ENCODE measurements around the gene TUT7.
"Not testable (repeated sequence)": the region's sequence is repeated elsewhere in the genome, so short reads cannot be mapped to it uniquely, and the experiment has no call there.

Gene TUT7

GRCh38 chr9:86354011-86354817, at the start of gene TUT7:
Gene TUT7 (minus strand): TSS chr9:86354410. CDS start chr9:86353199, 1,211 bp downstream.
- DNase-seq (ENCODE audit: low read depth in 2 of 2): peak; percentile 95

- no peak for DNase-seq (ENCODE audit: low read depth in 2 of 2)
These were observed 48.4 kb upstream of the TUT7 start for GRCh38 chr9:86402591-86402990.

GRCh38 chr9:86396412-86396811, 42.2 kb upstream of the TUT7 start:
- no peak for DNase-seq (ENCODE audit: low read depth in 2 of 2)

GRCh38 chr9:86390184-86390583, 36.0 kb upstream of the TUT7 start:
- not testable (repeated sequence) for DNase-seq (ENCODE audit: low read depth in 2 of 2)

- no peak for DNase-seq (ENCODE audit: low read depth in 2 of 2)
These were observed 35.4 kb upstream of the TUT7 start for GRCh38 chr9:86389628-86390027.

GRCh38 chr9:86387376-86387775, 33.2 kb upstream of the TUT7 start:
- DNase-seq (ENCODE audit: low read depth in 2 of 2): no peak

GRCh38 chr9:86383000-86383399, 28.8 kb upstream of the TUT7 start:
- DNase-seq (ENCODE audit: low read depth in 2 of 2): not testable (repeated sequence)

- no peak for DNase-seq (ENCODE audit: low read depth in 2 of 2)
These were observed 21.8 kb upstream of the TUT7 start for GRCh38 chr9:86376016-86376415.

- no peak for DNase-seq (ENCODE audit: low read depth in 2 of 2)
These were observed 15.6 kb upstream of the TUT7 start for GRCh38 chr9:86369810-86370209.

GRCh38 chr9:86368871-86369521, 14.8 kb upstream of the TUT7 start:
- DNase-seq (ENCODE audit: low read depth in 2 of 2): no peak

GRCh38 chr9:86361176-86361575, 7.0 kb upstream of the TUT7 start:
- no peak for DNase-seq (ENCODE audit: low read depth in 2 of 2)

GRCh38 chr9:86359151-86359879, 5.1 kb upstream of the TUT7 start:
- no peak for DNase-seq (ENCODE audit: low read depth in 2 of 2)

- DNase-seq (ENCODE audit: low read depth in 2 of 2): no peak
These were observed 3.0 kb upstream of the TUT7 start for GRCh38 chr9:86356871-86357866.

GRCh38 chr9:86355814-86356213, 1.6 kb upstream of the TUT7 start:
- DNase-seq (ENCODE audit: low read depth in 2 of 2): no peak

- no peak for DNase-seq (ENCODE audit: low read depth in 2 of 2)
These were observed 654 bp upstream of the TUT7 start for GRCh38 chr9:86354818-86355309.

GRCh38 chr9:86353655-86354010, 577 bp downstream of the TUT7 start:
- peak in 1 of 2 donors; percentile 1 for DNase-seq (ENCODE audit: low read depth in 2 of 2)

GRCh38 chr9:86352440-86353077, 1.7 kb downstream of the TUT7 start:
- no peak for DNase-seq (ENCODE audit: low read depth in 2 of 2)

- no peak for DNase-seq (ENCODE audit: low read depth in 2 of 2)
These were observed 2.3 kb downstream of the TUT7 start for GRCh38 chr9:86351880-86352279.

- DNase-seq (ENCODE audit: low read depth in 2 of 2): no peak
These were observed 4.0 kb downstream of the TUT7 start for GRCh38 chr9:86350006-86350760.

- DNase-seq (ENCODE audit: low read depth in 2 of 2): no peak
These were observed 4.9 kb downstream of the TUT7 start for GRCh38 chr9:86349271-86349670.

Data from activated CD4-positive, alpha-beta T cell treated with anti-CD3 and anti-CD28 coated beads for 24 hours (primary cell).